Sigmoid colon (tissue), 3 donors: ENCODE results near the gene BCL2A1.

Experiments used
- POLR2A ChIP-seq, 2 donors: fragments of 450-650 bp; IDR thresholded peaks; one replicate each; pipeline ENCODE4 v1.6.1; 2016; ENCODE audit warnings: antibody characterized with exemption in 2 of 2, mild to moderate bottlenecking in 2 of 2, moderate library complexity in 2 of 2
- TF ChIP-seq, protein P1 (sequence below), 4 experiments: fragments of 450-650 bp in 3 of 4; fragments of 200-600 bp in 1 of 4; IDR thresholded peaks; one replicate each; pipeline ENCODE4 v1.5.1; 2016 to 2019; ENCODE audit warnings: antibody characterized with exemption in 4 of 4, mild to moderate bottlenecking in 3 of 4, moderate library complexity in 2 of 4

DNA sequence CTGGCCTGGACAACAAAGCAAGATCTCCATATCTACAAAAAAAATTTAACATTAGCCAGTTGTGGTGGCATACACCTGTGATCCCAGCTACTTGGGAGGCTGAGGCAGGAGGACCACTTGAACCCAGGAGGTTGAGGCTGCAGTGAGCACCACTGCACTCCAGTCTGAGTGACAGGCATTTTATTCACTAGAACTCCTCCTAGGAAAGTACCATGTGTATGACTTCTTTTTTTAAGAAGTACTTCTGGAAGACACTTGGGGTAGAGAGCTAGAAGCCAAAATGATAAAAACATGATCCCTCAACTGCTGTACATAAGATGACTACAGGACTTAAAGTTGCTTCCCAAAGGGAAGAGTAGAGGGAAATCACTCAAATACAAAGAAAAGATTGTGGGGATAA is 24.0 kb downstream of the BCL2A1 start:
- TF ChIP-seq, protein P1, sequence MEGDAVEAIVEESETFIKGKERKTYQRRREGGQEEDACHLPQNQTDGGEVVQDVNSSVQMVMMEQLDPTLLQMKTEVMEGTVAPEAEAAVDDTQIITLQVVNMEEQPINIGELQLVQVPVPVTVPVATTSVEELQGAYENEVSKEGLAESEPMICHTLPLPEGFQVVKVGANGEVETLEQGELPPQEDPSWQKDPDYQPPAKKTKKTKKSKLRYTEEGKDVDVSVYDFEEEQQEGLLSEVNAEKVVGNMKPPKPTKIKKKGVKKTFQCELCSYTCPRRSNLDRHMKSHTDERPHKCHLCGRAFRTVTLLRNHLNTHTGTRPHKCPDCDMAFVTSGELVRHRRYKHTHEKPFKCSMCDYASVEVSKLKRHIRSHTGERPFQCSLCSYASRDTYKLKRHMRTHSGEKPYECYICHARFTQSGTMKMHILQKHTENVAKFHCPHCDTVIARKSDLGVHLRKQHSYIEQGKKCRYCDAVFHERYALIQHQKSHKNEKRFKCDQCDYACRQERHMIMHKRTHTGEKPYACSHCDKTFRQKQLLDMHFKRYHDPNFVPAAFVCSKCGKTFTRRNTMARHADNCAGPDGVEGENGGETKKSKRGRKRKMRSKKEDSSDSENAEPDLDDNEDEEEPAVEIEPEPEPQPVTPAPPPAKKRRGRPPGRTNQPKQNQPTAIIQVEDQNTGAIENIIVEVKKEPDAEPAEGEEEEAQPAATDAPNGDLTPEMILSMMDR (IDR thresholded peaks at IDR 0.05) = no peak
- TF ChIP-seq POLR2A (IDR thresholded peaks at IDR 0.05) = no peak
